Measurements from ENCODE around the gene GPAT3.
"Not testable (repeated sequence)": the region's sequence is repeated elsewhere in the genome, so short reads cannot be mapped to it uniquely, and the experiment has no call there.

DNA sequence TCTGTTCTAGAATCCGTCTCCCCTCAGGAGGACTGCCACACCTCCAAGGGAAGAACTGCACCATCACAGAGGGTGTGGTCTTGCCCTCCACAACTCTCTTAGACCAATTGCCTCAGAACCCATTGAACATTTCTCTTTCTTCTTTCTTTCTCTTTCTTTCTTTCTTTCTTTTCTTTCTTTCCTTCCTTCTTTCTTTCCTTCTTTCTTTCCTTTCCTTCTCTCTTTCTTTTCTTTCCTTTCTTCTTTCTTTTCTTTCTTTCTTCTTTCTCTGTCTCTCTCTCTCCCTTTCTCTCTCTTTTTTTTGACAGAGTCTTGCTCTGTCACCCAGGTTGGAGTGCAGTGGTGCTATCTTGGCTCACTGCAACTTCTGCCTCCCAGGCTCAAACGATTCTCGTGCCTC, 34.2 kb upstream of the GPAT3 start:
- TF ChIP-seq, protein P1, sequence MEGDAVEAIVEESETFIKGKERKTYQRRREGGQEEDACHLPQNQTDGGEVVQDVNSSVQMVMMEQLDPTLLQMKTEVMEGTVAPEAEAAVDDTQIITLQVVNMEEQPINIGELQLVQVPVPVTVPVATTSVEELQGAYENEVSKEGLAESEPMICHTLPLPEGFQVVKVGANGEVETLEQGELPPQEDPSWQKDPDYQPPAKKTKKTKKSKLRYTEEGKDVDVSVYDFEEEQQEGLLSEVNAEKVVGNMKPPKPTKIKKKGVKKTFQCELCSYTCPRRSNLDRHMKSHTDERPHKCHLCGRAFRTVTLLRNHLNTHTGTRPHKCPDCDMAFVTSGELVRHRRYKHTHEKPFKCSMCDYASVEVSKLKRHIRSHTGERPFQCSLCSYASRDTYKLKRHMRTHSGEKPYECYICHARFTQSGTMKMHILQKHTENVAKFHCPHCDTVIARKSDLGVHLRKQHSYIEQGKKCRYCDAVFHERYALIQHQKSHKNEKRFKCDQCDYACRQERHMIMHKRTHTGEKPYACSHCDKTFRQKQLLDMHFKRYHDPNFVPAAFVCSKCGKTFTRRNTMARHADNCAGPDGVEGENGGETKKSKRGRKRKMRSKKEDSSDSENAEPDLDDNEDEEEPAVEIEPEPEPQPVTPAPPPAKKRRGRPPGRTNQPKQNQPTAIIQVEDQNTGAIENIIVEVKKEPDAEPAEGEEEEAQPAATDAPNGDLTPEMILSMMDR (IDR thresholded peaks at IDR 0.05): not testable (repeated sequence)
- TF ChIP-seq POLR2A (IDR thresholded peaks at IDR 0.05): not testable (repeated sequence)

All from uterus (tissue), 2 donors.